SK-N-SH treated with all-trans-retinoic acid at 6 μM for 48 hours (cell line): Measurements from ENCODE around the gene ZBTB26.

ENCODE experiments used
- CSDC2 ChIP-seq: fragments of 250-450 bp; sonication (Bioruptor Pico); IDR thresholded peaks from 2 replicates; pipeline ENCODE4 v1.5.0; 2020; ENCODE audit warnings: mild to moderate bottlenecking, moderate library complexity
- PPARA ChIP-seq: fragments of 250-450 bp; sonication (Bioruptor Pico); IDR thresholded peaks from 2 replicates; pipeline ENCODE4 v1.5.0; 2020; ENCODE audit warnings: mild to moderate bottlenecking, borderline replicate concordance
- ZFP3 ChIP-seq: fragments of 250-450 bp; sonication (Bioruptor Pico); IDR thresholded peaks from 2 replicates; pipeline ENCODE4 v1.5.0; 2020; ENCODE audit warnings: mild to moderate bottlenecking, moderate library complexity
- TF ChIP-seq, protein P1 (sequence below): fragments of 250-450 bp; sonication (Bioruptor Pico); IDR thresholded peaks from 2 replicates; pipeline ENCODE4 v1.5.1; 2020; ENCODE audit warnings: low read depth, mild to moderate bottlenecking, moderate library complexity

DNA sequence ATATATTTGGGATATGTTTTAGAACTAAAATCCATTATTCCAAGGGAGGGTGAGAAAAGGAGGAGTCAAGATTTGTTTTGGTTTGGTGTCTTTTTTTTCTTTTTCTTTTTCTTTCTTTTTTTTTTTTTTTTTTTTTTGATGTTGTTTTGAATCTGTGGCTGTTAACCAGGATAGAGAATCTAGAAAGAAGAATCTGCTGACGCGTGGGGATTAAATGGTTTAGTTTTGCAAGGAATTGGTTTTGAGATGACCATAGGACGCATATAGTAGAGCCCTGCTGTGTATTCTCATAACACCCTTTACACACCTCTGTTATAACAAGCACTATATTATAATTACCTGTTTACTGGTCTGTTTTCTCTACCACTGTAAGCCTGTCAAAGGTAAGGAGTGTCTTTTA lies 19.0 kb upstream of the ZBTB26 start:
- no peak for TF ChIP-seq ZFP3
- TF ChIP-seq, protein P1, sequence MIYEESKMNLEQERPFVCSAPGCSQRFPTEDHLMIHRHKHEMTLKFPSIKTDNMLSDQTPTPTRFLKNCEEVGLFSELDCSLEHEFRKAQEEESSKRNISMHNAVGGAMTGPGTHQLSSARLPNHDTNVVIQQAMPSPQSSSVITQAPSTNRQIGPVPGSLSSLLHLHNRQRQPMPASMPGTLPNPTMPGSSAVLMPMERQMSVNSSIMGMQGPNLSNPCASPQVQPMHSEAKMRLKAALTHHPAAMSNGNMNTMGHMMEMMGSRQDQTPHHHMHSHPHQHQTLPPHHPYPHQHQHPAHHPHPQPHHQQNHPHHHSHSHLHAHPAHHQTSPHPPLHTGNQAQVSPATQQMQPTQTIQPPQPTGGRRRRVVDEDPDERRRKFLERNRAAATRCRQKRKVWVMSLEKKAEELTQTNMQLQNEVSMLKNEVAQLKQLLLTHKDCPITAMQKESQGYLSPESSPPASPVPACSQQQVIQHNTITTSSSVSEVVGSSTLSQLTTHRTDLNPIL (CRISPR knock-in tag), result no peak
- no peak for TF ChIP-seq CSDC2 (CRISPR knock-in tag)
- no peak for TF ChIP-seq PPARA
